ENCODE results near the gene MET. TPM values are rescaled to one million over a fixed set of nuclear protein-coding genes. Genes with fewer than 3 reads are reported as not detected.

MET gene
- total RNA-seq, 1 experiment from 2014 or later: 242 TPM

DNA sequence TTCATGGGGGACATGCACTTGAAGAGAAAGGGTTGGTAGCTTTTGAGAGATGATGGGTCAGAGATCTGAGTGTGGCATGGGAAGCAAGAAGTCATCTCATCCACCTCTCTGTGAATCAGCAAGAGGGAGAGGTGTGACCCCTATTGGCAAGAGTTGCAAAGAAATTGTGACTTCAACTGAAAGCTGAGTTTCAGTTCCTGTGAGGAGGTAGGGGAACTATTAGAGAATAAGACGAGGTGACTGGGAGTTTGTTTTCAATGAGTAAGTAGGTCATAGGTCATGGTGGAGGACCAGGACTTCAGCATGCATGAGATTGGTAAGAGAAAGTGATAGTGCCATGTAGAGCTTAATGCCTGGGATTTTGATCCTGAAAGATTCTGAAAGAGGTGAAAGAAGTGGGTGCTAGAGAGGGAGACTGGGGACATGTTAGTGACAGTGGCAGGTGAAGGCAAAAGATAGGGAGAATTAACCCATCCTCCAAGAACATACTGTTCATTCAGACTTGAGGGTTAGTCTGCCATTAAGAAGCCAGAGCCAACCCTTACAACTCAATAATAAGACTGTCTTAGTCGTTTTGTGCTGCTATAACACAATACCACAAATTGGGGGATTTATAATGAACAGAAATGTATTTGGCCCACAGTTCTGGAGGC is 114.9 kb downstream of the MET start:
- intact Hi-C loops (cut with micrococcal nuclease; ENCODE audit: unreplicated experiment): no loop called here
- CTCF ChIA-PET: interaction anchor here (1.1 to 1.5 kb wide), 3 partner anchors 10 to 195 kb away, joined by 4 to 7 read pairs (median 4); no protein-coding TSS in a partner anchor
- BruUV-seq (replicated peaks): no TSS peak
- Mint-ChIP-seq H3K4me3 (ENCODE audit: low read depth, unreplicated experiment) (no peak overlapping the region), H3K27me3 (ENCODE audit: unreplicated experiment) (no peaks in the 10 kb centered on the region), H3K36me3 (ENCODE audit: insufficient read depth, unreplicated experiment) (peaks cover 15% of the 10 kb centered on the region), H3K27ac (ENCODE audit: unreplicated experiment) (no peak overlapping the region), H3K9me3 (ENCODE audit: low read depth, unreplicated experiment) (no peaks in the 10 kb centered on the region), H3K4me1 (ENCODE audit: low read depth, unreplicated experiment) (peaks cover 16% of the 10 kb centered on the region)
- DNase-seq: peak; percentile 24
- TF ChIP-seq, protein P1, sequence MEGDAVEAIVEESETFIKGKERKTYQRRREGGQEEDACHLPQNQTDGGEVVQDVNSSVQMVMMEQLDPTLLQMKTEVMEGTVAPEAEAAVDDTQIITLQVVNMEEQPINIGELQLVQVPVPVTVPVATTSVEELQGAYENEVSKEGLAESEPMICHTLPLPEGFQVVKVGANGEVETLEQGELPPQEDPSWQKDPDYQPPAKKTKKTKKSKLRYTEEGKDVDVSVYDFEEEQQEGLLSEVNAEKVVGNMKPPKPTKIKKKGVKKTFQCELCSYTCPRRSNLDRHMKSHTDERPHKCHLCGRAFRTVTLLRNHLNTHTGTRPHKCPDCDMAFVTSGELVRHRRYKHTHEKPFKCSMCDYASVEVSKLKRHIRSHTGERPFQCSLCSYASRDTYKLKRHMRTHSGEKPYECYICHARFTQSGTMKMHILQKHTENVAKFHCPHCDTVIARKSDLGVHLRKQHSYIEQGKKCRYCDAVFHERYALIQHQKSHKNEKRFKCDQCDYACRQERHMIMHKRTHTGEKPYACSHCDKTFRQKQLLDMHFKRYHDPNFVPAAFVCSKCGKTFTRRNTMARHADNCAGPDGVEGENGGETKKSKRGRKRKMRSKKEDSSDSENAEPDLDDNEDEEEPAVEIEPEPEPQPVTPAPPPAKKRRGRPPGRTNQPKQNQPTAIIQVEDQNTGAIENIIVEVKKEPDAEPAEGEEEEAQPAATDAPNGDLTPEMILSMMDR (IDR thresholded peaks at IDR 0.05; ENCODE audit: unreplicated experiment): peak; percentile 19

DNA sequence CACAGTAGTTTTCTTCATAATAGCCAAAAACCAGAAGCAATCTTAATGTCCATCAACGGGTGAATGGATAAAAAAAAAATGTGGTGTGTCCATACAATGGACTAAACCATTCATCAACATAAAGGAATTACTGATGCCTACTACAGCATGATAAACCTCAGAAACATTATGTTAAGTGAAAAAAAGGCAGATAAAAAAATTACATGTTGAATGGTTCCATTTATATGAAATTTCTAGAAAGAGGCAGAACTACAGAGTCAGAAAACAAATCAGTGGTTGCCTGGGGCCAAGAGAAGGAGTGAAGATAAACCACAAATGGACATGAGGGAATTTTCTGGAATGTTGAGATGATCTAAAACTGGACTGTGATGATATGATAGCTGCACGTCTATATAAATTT is 115.9 kb downstream of the MET start:
- intact Hi-C loops (cut with micrococcal nuclease; ENCODE audit: unreplicated experiment): no loop called here
- H3K36me3 Mint-ChIP-seq (ENCODE audit: insufficient read depth, unreplicated experiment): peaks cover 23% of the 10 kb centered on the region
- H3K4me3 Mint-ChIP-seq (ENCODE audit: low read depth, unreplicated experiment): no peak overlapping the region
- DNase-seq: no peak
- BruUV-seq (replicated peaks): no TSS peak
- no peak overlapping the region for H3K27ac Mint-ChIP-seq (ENCODE audit: unreplicated experiment)
- no peaks in the 10 kb centered on the region for H3K27me3 Mint-ChIP-seq (ENCODE audit: unreplicated experiment)
- TF ChIP-seq, protein P1 (IDR thresholded peaks at IDR 0.05; ENCODE audit: unreplicated experiment): no peak
- no peaks in the 10 kb centered on the region for H3K9me3 Mint-ChIP-seq (ENCODE audit: low read depth, unreplicated experiment)
- peaks cover 8% of the 10 kb centered on the region for H3K4me1 Mint-ChIP-seq (ENCODE audit: low read depth, unreplicated experiment)
- CTCF ChIA-PET: no interaction called here

DNA sequence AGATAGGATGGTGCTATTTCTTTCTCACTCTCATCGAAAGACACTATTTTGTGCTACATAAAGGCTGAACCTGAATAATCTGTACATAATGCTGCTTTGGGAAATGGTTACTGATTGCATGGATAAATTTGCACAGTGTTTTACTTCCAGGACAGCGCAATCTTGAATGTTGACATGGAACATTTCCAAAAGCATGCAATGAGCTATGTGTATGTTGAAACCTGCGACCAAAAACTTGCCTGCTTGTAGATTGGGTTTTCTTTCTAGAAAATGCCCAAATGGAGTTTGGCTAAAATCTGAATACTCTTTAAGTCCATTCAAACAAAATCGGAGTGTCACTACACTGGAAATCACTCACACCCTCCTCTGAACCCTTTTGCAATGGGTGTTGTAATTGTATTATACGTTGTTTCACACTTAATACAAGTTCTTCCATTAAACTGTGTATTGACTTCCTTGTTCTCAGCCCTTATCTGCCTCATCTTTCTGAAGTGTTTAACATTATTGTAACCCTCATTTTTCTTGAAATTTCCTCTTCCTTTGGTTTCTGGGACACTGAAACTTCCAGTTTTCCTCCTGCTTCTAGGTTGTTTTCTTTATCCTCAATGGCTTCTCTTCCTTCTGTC is 116.7 kb downstream of the MET start:
- Mint-ChIP-seq H3K4me1 (ENCODE audit: low read depth, unreplicated experiment) (peaks cover 10% of the 10 kb centered on the region), H3K27ac (ENCODE audit: unreplicated experiment) (peak overlapping the region; percentile 30), H3K27me3 (ENCODE audit: unreplicated experiment) (no peaks in the 10 kb centered on the region), H3K36me3 (ENCODE audit: insufficient read depth, unreplicated experiment) (peaks cover 23% of the 10 kb centered on the region), H3K9me3 (ENCODE audit: low read depth, unreplicated experiment) (no peaks in the 10 kb centered on the region), H3K4me3 (ENCODE audit: low read depth, unreplicated experiment) (no peak overlapping the region)
- intact Hi-C loops (cut with micrococcal nuclease; ENCODE audit: unreplicated experiment): no loop called here
- DNase-seq: no peak
- no TSS peak for BruUV-seq (replicated peaks)
- CTCF ChIA-PET: no interaction called here
- TF ChIP-seq, protein P1 (IDR thresholded peaks at IDR 0.05; ENCODE audit: unreplicated experiment): no peak

DNA sequence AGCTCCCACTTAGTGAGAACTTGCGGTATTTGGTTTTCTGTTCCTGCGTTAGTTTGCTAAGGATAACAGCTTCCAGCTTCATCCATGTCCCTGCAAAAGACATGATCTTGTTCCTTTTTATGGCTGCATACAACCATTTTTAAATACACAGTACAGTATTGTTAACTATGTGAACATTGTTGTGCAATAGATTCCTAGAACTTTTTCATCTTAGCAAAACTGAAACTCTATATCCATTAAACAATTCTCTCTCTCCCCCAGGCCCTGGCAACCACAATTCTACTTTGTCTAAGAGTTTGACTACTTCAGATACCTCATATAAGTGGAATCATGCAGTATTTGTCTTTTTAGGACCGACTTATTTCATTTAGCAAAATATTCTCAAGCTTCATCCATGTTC is 118.0 kb downstream of the MET start:
- H3K4me3 Mint-ChIP-seq (ENCODE audit: low read depth, unreplicated experiment): no peak overlapping the region
- no peak overlapping the region for H3K27ac Mint-ChIP-seq (ENCODE audit: unreplicated experiment)
- no peaks in the 10 kb centered on the region for H3K9me3 Mint-ChIP-seq (ENCODE audit: low read depth, unreplicated experiment)
- DNase-seq: no peak
- H3K36me3 Mint-ChIP-seq (ENCODE audit: insufficient read depth, unreplicated experiment): peaks cover 23% of the 10 kb centered on the region
- BruUV-seq (replicated peaks): no TSS peak
- H3K27me3 Mint-ChIP-seq (ENCODE audit: unreplicated experiment): no peaks in the 10 kb centered on the region
- intact Hi-C loops (cut with micrococcal nuclease; ENCODE audit: unreplicated experiment): no loop called here
- TF ChIP-seq, protein P1 (IDR thresholded peaks at IDR 0.05; ENCODE audit: unreplicated experiment): no peak
- H3K4me1 Mint-ChIP-seq (ENCODE audit: low read depth, unreplicated experiment): peaks cover 16% of the 10 kb centered on the region
- CTCF ChIA-PET: no interaction called here

Measured in Calu3 (cell line).